ENCODE measurements around the gene RPL10A. TPM values are rescaled to one million over a fixed set of nuclear protein-coding genes. Genes with fewer than 3 reads are reported as not detected.

RPL10A gene
- polyA plus RNA-seq, 1 donor (not counting 4 experiments of a cell fraction or from before 2014, with no cell fraction given) = 2,462 TPM

DNA sequence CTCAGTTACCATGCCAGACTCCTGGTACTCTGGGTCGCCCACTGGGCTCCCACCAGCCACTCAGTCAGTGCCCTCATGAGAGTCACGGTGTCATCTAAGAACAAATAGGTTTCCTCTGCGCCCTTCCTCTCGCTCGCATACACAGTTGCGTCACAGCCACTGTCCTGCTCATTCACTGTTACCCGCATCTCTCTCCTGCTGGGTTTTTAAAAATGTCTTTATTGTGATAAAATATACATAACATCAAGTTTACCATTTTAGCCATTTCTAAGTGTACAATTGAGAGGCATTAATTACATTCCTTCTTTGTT, 24.7 kb downstream of the RPL10A start:
- Histone ChIP-seq H3K4me1 (ENCODE audit: control insufficient read depth, extremely low read depth, insufficient read depth, low read length) (peaks cover 61% of the 10 kb centered on the region), H3K9me3 (ENCODE audit: control insufficient read depth, low read depth, low read length) (no peaks in the 10 kb centered on the region)
- dilution Hi-C loops (cut with MboI; ENCODE audit: extremely low pct_ligation_motif_present, low sequenced_read_pairs) = no loop called here

DNA sequence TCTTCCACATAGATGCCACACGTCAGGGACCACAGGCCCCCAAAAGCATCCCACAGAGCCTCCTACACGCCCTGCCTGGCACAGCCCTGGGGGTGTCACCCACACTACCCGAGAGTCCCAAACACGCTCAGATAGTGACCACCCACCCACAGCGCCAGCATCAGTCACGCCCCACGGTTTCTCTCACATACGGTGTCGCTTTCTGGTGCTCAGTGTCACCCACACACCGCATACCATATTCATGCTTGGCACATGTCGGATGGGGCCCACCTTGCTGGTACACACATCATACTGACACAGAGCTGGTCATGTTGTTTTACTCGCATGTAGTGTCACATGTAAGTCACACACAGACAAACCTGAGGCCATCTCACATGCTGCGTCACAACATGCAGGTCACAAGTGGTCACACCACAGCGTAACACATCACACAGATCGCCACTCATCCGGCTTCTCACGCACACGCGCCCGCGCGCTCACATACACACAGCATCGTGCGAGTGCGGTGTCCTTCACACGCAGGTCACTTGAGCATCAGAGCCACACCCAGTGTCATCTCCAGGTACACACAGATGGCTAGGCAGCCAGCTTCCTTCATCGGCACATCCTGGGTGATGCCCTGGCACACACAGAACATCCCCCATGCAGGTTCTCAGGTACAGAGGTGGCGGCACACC, 25.2 kb downstream of the RPL10A start:
- H3K27ac ChIP-seq (ENCODE audit: control insufficient read depth, insufficient read depth, low read length) = no peak overlapping the region
- no peak for TF ChIP-seq EZH2 (IDR thresholded peaks at IDR 0.05; ENCODE audit: low read length)
- TF ChIP-seq, protein P1, sequence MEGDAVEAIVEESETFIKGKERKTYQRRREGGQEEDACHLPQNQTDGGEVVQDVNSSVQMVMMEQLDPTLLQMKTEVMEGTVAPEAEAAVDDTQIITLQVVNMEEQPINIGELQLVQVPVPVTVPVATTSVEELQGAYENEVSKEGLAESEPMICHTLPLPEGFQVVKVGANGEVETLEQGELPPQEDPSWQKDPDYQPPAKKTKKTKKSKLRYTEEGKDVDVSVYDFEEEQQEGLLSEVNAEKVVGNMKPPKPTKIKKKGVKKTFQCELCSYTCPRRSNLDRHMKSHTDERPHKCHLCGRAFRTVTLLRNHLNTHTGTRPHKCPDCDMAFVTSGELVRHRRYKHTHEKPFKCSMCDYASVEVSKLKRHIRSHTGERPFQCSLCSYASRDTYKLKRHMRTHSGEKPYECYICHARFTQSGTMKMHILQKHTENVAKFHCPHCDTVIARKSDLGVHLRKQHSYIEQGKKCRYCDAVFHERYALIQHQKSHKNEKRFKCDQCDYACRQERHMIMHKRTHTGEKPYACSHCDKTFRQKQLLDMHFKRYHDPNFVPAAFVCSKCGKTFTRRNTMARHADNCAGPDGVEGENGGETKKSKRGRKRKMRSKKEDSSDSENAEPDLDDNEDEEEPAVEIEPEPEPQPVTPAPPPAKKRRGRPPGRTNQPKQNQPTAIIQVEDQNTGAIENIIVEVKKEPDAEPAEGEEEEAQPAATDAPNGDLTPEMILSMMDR (optimal IDR thresholded peaks at IDR 0.05 in 1 of 3, IDR thresholded peaks at IDR 0.05 in 1 of 3, conservative IDR thresholded peaks at IDR 0.05 in 1 of 3; ENCODE audit: extremely low read depth in 1 of 3, insufficient read depth in 2 of 3, low read length in 3 of 3) = no peak

More for the DNA sequence above, 24.7 kb downstream of the RPL10A start:
- no peak overlapping the region for H3K9ac ChIP-seq (ENCODE audit: control insufficient read depth, extremely low read depth, insufficient read depth, low read length)
- no peak overlapping the region for H2AFZ ChIP-seq (ENCODE audit: control insufficient read depth, low read length)
- no peak overlapping the region for H3K27ac ChIP-seq (ENCODE audit: control insufficient read depth, insufficient read depth, low read length)
- H3K36me3 ChIP-seq (ENCODE audit: control insufficient read depth in 2 of 2, extremely low read depth in 1 of 2, insufficient read depth in 2 of 2, low read length in 2 of 2) = peaks cover 2 to 7% of the 10 kb centered on the region in 2 experiments
- H3K4me3 ChIP-seq (ENCODE audit: control insufficient read depth in 2 of 3, extremely low read depth in 1 of 3, insufficient read depth in 2 of 3, low read depth in 1 of 3, low read length in 3 of 3) = no peak overlapping the region
- no peaks in the 10 kb centered on the region for H3K27me3 ChIP-seq (ENCODE audit: control insufficient read depth, extremely low read depth, insufficient read depth, low read length)
- TF ChIP-seq EZH2 (IDR thresholded peaks at IDR 0.05; ENCODE audit: low read length) = no peak
- TF ChIP-seq, protein P1 (optimal IDR thresholded peaks at IDR 0.05 in 1 of 3, IDR thresholded peaks at IDR 0.05 in 1 of 3, conservative IDR thresholded peaks at IDR 0.05 in 1 of 3; ENCODE audit: extremely low read depth in 1 of 3, insufficient read depth in 2 of 3, low read length in 3 of 3) = no peak
- H4K20me1 ChIP-seq (ENCODE audit: control insufficient read depth, extremely low read depth, insufficient read depth, low read length) = no peaks in the 10 kb centered on the region
- H3K9me1 ChIP-seq (ENCODE audit: control insufficient read depth, extremely low read depth, insufficient read depth, low read length) = no peaks in the 10 kb centered on the region
- FAIRE-seq (no peak), DNase-seq (ENCODE audit: low read depth, low spot score) (no peak)
- H3K4me2 ChIP-seq (ENCODE audit: control insufficient read depth, extremely low read depth, insufficient read depth, low read depth, low read length) = no peak overlapping the region
- H3K79me2 ChIP-seq (ENCODE audit: control insufficient read depth, insufficient read depth, low read length) = peaks cover 46% of the 10 kb centered on the region

More for the DNA sequence above, 25.2 kb downstream of the RPL10A start:
- DNase-seq (ENCODE audit: low read depth, low spot score) = no peak
- no peak for FAIRE-seq
- Histone ChIP-seq H3K9me1 (ENCODE audit: control insufficient read depth, extremely low read depth, insufficient read depth, low read length) (no peaks in the 10 kb centered on the region), H3K4me3 (ENCODE audit: control insufficient read depth in 2 of 3, extremely low read depth in 1 of 3, insufficient read depth in 2 of 3, low read depth in 1 of 3, low read length in 3 of 3) (no peak overlapping the region), H2AFZ (ENCODE audit: control insufficient read depth, low read length) (no peak overlapping the region), H3K36me3 (ENCODE audit: control insufficient read depth in 2 of 2, extremely low read depth in 1 of 2, insufficient read depth in 2 of 2, low read length in 2 of 2) (peaks cover 2 to 7% of the 10 kb centered on the region in 2 experiments), H3K27me3 (ENCODE audit: control insufficient read depth, extremely low read depth, insufficient read depth, low read length) (no peaks in the 10 kb centered on the region), H3K4me2 (ENCODE audit: control insufficient read depth, extremely low read depth, insufficient read depth, low read depth, low read length) (peak overlapping the region; percentile 53), H3K9me3 (ENCODE audit: control insufficient read depth, low read depth, low read length) (no peaks in the 10 kb centered on the region), H4K20me1 (ENCODE audit: control insufficient read depth, extremely low read depth, insufficient read depth, low read length) (no peaks in the 10 kb centered on the region), H3K9ac (ENCODE audit: control insufficient read depth, extremely low read depth, insufficient read depth, low read length) (no peak overlapping the region), H3K79me2 (ENCODE audit: control insufficient read depth, insufficient read depth, low read length) (peaks cover 46% of the 10 kb centered on the region), H3K4me1 (ENCODE audit: control insufficient read depth, extremely low read depth, insufficient read depth, low read length) (peaks cover 61% of the 10 kb centered on the region)
- dilution Hi-C loops (cut with MboI; ENCODE audit: extremely low pct_ligation_motif_present, low sequenced_read_pairs) = no loop called here
